Measurements from ENCODE around the gene MTUS2. TPM values are rescaled to one million over a fixed set of nuclear protein-coding genes. Genes with fewer than 3 reads are reported as not detected.

Gene MTUS2
- total RNA-seq, 1 donor from 2014 or later, result 8.9 TPM

DNA sequence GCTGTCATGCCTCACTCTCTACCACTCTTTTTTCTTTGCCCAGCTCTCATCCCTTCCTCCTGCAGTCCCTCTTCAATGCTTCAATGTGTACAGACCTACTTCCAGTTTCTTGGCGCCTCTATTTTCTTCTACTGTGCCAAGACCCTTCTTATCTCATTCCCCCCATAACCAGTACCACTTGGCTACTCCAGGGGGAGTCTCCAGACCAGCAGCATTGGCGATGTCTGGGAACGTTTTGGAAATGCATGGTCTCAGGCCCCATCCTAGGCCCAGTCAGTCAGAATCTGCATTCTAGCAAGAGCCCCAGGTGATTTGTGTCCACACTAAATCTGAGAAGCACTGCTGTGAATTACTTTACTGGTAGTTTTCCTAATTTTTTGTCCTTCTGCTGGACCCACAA, 577.1 kb downstream of the MTUS2 start:
- TF ChIP-seq, protein P1, sequence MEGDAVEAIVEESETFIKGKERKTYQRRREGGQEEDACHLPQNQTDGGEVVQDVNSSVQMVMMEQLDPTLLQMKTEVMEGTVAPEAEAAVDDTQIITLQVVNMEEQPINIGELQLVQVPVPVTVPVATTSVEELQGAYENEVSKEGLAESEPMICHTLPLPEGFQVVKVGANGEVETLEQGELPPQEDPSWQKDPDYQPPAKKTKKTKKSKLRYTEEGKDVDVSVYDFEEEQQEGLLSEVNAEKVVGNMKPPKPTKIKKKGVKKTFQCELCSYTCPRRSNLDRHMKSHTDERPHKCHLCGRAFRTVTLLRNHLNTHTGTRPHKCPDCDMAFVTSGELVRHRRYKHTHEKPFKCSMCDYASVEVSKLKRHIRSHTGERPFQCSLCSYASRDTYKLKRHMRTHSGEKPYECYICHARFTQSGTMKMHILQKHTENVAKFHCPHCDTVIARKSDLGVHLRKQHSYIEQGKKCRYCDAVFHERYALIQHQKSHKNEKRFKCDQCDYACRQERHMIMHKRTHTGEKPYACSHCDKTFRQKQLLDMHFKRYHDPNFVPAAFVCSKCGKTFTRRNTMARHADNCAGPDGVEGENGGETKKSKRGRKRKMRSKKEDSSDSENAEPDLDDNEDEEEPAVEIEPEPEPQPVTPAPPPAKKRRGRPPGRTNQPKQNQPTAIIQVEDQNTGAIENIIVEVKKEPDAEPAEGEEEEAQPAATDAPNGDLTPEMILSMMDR (IDR thresholded peaks at IDR 0.05), result no peak
- no peak for DNase-seq (ENCODE audit: low spot score in 2 of 2)
- Histone ChIP-seq H3K36me3 (no peaks in the 10 kb centered on the region), H3K27me3 (no peaks in the 10 kb centered on the region), H3K4me1 (no peaks in the 10 kb centered on the region), H3K4me3 (no peak overlapping the region), H3K9me3 (no peaks in the 10 kb centered on the region), H3K27ac (no peak overlapping the region)
- intact Hi-C loops (cut with DNase I), result no loop called here

GRCh38 chr13:29402166-29402636, 582.1 kb downstream of the MTUS2 start:
- H3K36me3 ChIP-seq, result no peaks in the 10 kb centered on the region
- intact Hi-C loops (cut with DNase I), result no loop called here
- no peak overlapping the region for H3K27ac ChIP-seq
- no peak overlapping the region for H3K4me3 ChIP-seq
- DNase-seq (ENCODE audit: low spot score in 2 of 2), result no peak
- H3K4me1 ChIP-seq, result no peaks in the 10 kb centered on the region
- no peaks in the 10 kb centered on the region for H3K9me3 ChIP-seq
- no peaks in the 10 kb centered on the region for H3K27me3 ChIP-seq
- TF ChIP-seq, protein P1 (IDR thresholded peaks at IDR 0.05), result no peak

DNA sequence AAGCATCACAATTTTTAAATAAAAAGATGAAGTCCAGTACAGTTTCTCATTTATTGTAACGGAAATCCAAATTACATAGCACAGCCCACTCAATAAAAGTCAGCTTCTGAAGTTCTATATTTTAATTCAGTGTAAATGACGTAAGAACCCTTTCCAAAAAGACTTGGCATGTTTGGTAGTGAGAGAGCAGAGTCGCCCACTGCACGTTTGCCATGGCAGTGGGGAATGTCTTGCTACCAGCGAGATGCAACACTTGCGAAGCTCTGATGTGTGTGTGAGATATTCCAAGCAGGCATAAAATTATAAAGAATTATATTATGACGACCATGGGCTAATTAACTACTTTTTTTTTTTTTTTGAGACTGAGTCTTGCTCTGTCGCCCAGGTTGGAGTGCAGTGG, 585.3 kb downstream of the MTUS2 start:
- intact Hi-C loops (cut with DNase I), result no loop called here
- DNase-seq (ENCODE audit: low spot score in 2 of 2), result no peak
- H3K4me1 ChIP-seq, result no peaks in the 10 kb centered on the region
- TF ChIP-seq, protein P1 (IDR thresholded peaks at IDR 0.05), result no peak
- no peak overlapping the region for H3K27ac ChIP-seq
- no peaks in the 10 kb centered on the region for H3K9me3 ChIP-seq
- no peaks in the 10 kb centered on the region for H3K36me3 ChIP-seq
- no peaks in the 10 kb centered on the region for H3K27me3 ChIP-seq
- H3K4me3 ChIP-seq, result no peak overlapping the region

GRCh38 chr13:29411481-29411880, 591.3 kb downstream of the MTUS2 start:
- TF ChIP-seq, protein P1 (IDR thresholded peaks at IDR 0.05), result no peak
- no peak overlapping the region for H3K27ac ChIP-seq
- H3K36me3 ChIP-seq, result no peaks in the 10 kb centered on the region
- H3K9me3 ChIP-seq, result no peaks in the 10 kb centered on the region
- H3K27me3 ChIP-seq, result no peaks in the 10 kb centered on the region
- intact Hi-C loops (cut with DNase I), result no loop called here
- DNase-seq (ENCODE audit: low spot score in 2 of 2), result no peak
- no peak overlapping the region for H3K4me3 ChIP-seq
- no peaks in the 10 kb centered on the region for H3K4me1 ChIP-seq

GRCh38 chr13:29418026-29418425, 597.9 kb downstream of the MTUS2 start:
- no peaks in the 10 kb centered on the region for H3K9me3 ChIP-seq
- no peaks in the 10 kb centered on the region for H3K27me3 ChIP-seq
- intact Hi-C loops (cut with DNase I), result no loop called here
- H3K4me3 ChIP-seq, result no peak overlapping the region
- no peak for DNase-seq (ENCODE audit: low spot score in 2 of 2)
- TF ChIP-seq, protein P1 (IDR thresholded peaks at IDR 0.05), result no peak
- H3K27ac ChIP-seq, result no peak overlapping the region
- H3K4me1 ChIP-seq, result no peaks in the 10 kb centered on the region
- no peaks in the 10 kb centered on the region for H3K36me3 ChIP-seq

- TF ChIP-seq, protein P1 (IDR thresholded peaks at IDR 0.05), result no peak
Measured at GRCh38 chr13:29421118-29421517, 601.0 kb downstream of the MTUS2 start.

More at GRCh38 chr13:29421118-29421517, 601.0 kb downstream of the MTUS2 start:
- Histone ChIP-seq H3K9me3 (no peaks in the 10 kb centered on the region), H3K27me3 (no peaks in the 10 kb centered on the region), H3K4me1 (no peaks in the 10 kb centered on the region), H3K36me3 (no peaks in the 10 kb centered on the region), H3K27ac (no peak overlapping the region), H3K4me3 (no peak overlapping the region)
- DNase-seq (ENCODE audit: low spot score in 2 of 2), result no peak
- intact Hi-C loops (cut with DNase I), result no loop called here

Measured in ascending aorta (tissue), 2 donors.